GM18520 (cell line): Measurements from ENCODE around the gene HOXA13.

Experiments used
- ATAC-seq: cut with Tn5 transposase; IDR thresholded peaks from one replicate; pipeline ENCODE4 v1.9.1; 2021; ENCODE audit not compliant: unreplicated experiment

The HOXA13 gene

GRCh38 chr7:27149842-27150567 is 49.9 kb downstream of the HOXA13 start:
- ATAC-seq: no peak

GRCh38 chr7:27148756-27149641 is 50.9 kb downstream of the HOXA13 start:
- no peak for ATAC-seq

GRCh38 chr7:27148031-27148755 is 51.7 kb downstream of the HOXA13 start:
- no peak for ATAC-seq

GRCh38 chr7:27147199-27148030 is 52.5 kb downstream of the HOXA13 start, which contains the start of gene HOXA6:
HOXA6 (minus strand) TSS chr7:27147774; CDS start chr7:27147749, 25 bp downstream.
- no peak for ATAC-seq

- ATAC-seq: no peak
Observed at GRCh38 chr7:27146491-27147198, 53.2 kb downstream of the HOXA13 start.

- no peak for ATAC-seq
Observed at GRCh38 chr7:27145914-27146412, 53.9 kb downstream of the HOXA13 start.

GRCh38 chr7:27145165-27145913 is 54.6 kb downstream of the HOXA13 start:
- ATAC-seq: no peak

- no peak for ATAC-seq
Observed at GRCh38 chr7:27144781-27145164, 55.1 kb downstream of the HOXA13 start.
